ENCODE measurements around the gene NHLRC2. TPM values are rescaled to one million over a fixed set of nuclear protein-coding genes. Genes with fewer than 3 reads are reported as not detected.
A peak's percentile ranks its signal among the peaks of the same experiment; 100 is the strongest.

NHLRC2 gene
- total and polyA plus RNA-seq, 2 of the 13 experiments (the other 11 are each of a cell fraction or from before 2014, with no cell fraction given), result 7.6 to 12.7 TPM

DNA sequence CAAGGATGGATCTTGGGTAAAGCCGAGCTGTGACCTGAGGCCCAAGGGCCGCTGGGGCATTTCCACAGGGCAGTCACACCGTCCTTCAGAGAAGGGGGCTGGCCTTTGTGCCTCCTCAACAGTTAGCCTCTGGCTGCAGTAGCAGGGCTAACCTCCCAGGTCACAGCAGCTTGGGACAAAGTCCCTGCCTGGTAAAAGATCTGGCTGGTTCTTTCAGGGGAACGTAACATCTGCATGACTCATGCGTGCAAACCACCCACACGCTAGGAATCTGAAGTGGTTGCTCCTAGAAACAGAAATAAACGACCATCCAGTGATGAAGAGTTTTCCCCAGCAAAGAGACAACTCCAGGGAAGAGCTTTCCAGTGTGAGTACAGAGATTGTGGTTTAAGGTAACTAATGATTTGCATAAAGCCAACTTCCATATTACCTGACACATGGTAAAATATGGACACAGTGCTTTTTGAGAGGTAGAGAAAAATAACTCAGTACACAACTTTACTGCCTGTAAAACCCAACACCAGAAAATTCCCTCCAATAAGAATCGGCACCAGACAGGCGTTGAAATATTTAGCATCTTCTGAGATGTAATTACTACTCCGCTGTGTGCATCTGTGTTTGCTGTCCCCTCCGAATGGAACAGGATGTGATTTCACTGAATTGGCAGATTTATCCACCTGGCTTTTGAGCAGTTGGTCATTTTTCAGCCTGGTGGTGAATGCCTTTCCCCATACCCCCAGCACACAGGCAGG, 104.3 kb downstream of the NHLRC2 start (continued):
- TF ChIP-seq, protein P1, sequence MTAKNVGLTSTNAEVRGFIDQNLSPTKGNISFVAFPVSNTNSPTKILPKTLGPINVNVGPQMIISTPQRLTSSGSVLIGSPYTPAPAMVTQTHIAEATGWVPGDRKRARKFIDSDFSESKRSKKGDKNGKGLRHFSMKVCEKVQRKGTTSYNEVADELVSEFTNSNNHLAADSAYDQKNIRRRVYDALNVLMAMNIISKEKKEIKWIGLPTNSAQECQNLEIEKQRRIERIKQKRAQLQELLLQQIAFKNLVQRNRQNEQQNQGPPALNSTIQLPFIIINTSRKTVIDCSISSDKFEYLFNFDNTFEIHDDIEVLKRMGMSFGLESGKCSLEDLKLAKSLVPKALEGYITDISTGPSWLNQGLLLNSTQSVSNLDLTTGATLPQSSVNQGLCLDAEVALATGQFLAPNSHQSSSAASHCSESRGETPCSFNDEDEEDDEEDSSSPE (CRISPR knock-in tag; IDR thresholded peaks at IDR 0.05), result no peak
- TF ChIP-seq RCOR2 (CRISPR knock-in tag; IDR thresholded peaks at IDR 0.05), result no peak
- TF ChIP-seq KAT8 (CRISPR knock-in tag; IDR thresholded peaks at IDR 0.05), result peak; percentile 68; the same call in 1 of the 2 replicates
- TF ChIP-seq ETV5 (CRISPR knock-in tag; IDR thresholded peaks at IDR 0.05; ENCODE audit: borderline replicate concordance), result no peak
- peak; percentile 86 for TF ChIP-seq HNF4A (CRISPR knock-in tag; IDR thresholded peaks at IDR 0.05)
- TF ChIP-seq, protein P2, sequence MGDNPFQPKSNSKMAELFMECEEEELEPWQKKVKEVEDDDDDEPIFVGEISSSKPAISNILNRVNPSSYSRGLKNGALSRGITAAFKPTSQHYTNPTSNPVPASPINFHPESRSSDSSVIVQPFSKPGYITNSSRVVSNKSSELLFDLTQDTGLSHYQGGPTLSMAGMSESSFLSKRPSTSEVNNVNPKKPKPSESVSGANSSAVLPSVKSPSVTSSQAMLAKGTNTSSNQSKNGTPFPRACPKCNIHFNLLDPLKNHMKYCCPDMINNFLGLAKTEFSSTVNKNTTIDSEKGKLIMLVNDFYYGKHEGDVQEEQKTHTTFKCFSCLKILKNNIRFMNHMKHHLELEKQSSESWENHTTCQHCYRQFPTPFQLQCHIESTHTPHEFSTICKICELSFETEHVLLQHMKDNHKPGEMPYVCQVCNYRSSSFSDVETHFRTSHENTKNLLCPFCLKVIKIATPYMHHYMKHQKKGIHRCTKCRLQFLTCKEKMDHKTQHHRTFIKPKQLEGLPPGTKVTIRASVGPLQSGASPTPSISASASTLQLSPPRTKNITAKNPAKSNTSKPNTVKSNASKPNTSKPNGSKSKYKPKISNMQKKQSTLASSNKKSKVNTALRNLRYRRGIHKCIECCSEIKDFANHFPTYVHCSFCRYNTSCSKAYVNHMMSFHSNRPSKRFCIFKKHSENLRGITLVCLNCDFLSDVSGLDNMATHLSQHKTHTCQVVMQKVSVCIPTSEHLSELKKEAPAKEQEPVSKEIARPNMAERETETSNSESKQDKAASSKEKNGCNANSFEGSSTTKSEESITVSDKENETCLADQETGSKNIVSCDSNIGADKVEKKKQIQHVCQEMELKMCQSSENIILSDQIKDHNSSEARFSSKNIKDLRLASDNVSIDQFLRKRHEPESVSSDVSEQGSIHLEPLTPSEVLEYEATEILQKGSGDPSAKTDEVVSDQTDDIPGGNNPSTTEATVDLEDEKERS (CRISPR knock-in tag; IDR thresholded peaks at IDR 0.05), result no peak
- no peak for TF ChIP-seq ZNF883 (CRISPR knock-in tag; IDR thresholded peaks at IDR 0.05; ENCODE audit: not compliant biosample characterization)
- TF ChIP-seq, protein P3, sequence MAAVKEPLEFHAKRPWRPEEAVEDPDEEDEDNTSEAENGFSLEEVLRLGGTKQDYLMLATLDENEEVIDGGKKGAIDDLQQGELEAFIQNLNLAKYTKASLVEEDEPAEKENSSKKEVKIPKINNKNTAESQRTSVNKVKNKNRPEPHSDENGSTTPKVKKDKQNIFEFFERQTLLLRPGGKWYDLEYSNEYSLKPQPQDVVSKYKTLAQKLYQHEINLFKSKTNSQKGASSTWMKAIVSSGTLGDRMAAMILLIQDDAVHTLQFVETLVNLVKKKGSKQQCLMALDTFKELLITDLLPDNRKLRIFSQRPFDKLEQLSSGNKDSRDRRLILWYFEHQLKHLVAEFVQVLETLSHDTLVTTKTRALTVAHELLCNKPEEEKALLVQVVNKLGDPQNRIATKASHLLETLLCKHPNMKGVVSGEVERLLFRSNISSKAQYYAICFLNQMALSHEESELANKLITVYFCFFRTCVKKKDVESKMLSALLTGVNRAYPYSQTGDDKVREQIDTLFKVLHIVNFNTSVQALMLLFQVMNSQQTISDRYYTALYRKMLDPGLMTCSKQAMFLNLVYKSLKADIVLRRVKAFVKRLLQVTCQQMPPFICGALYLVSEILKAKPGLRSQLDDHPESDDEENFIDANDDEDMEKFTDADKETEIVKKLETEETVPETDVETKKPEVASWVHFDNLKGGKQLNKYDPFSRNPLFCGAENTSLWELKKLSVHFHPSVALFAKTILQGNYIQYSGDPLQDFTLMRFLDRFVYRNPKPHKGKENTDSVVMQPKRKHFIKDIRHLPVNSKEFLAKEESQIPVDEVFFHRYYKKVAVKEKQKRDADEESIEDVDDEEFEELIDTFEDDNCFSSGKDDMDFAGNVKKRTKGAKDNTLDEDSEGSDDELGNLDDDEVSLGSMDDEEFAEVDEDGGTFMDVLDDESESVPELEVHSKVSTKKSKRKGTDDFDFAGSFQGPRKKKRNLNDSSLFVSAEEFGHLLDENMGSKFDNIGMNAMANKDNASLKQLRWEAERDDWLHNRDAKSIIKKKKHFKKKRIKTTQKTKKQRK (IDR thresholded peaks at IDR 0.05; ENCODE audit: low read length), result no peak
- TF ChIP-seq ZNF777 (CRISPR knock-in tag; IDR thresholded peaks at IDR 0.05), result no peak
- TF ChIP-seq ZSCAN29 (CRISPR knock-in tag; conservative IDR thresholded peaks at IDR 0.05), result no peak
- TF ChIP-seq, protein P4, sequence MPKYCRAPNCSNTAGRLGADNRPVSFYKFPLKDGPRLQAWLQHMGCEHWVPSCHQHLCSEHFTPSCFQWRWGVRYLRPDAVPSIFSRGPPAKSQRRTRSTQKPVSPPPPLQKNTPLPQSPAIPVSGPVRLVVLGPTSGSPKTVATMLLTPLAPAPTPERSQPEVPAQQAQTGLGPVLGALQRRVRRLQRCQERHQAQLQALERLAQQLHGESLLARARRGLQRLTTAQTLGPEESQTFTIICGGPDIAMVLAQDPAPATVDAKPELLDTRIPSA (CRISPR knock-in tag; IDR thresholded peaks at IDR 0.05; ENCODE audit: borderline replicate concordance), result no peak
- TF ChIP-seq, protein P5, sequence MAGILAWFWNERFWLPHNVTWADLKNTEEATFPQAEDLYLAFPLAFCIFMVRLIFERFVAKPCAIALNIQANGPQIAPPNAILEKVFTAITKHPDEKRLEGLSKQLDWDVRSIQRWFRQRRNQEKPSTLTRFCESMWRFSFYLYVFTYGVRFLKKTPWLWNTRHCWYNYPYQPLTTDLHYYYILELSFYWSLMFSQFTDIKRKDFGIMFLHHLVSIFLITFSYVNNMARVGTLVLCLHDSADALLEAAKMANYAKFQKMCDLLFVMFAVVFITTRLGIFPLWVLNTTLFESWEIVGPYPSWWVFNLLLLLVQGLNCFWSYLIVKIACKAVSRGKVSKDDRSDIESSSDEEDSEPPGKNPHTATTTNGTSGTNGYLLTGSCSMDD (CRISPR knock-in tag; IDR thresholded peaks at IDR 0.05), result no peak
- TF ChIP-seq, protein P6, sequence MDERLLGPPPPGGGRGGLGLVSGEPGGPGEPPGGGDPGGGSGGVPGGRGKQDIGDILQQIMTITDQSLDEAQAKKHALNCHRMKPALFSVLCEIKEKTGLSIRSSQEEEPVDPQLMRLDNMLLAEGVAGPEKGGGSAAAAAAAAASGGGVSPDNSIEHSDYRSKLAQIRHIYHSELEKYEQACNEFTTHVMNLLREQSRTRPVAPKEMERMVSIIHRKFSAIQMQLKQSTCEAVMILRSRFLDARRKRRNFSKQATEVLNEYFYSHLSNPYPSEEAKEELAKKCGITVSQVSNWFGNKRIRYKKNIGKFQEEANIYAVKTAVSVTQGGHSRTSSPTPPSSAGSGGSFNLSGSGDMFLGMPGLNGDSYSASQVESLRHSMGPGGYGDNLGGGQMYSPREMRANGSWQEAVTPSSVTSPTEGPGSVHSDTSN (CRISPR knock-in tag; IDR thresholded peaks at IDR 0.05), result no peak; the same call in 1 of the 2 replicates
- TF ChIP-seq LCORL (IDR thresholded peaks at IDR 0.05), result no peak
- TF ChIP-seq LCORL (CRISPR knock-in tag; IDR thresholded peaks at IDR 0.05), result peak; percentile 81
- TF ChIP-seq, protein P7, sequence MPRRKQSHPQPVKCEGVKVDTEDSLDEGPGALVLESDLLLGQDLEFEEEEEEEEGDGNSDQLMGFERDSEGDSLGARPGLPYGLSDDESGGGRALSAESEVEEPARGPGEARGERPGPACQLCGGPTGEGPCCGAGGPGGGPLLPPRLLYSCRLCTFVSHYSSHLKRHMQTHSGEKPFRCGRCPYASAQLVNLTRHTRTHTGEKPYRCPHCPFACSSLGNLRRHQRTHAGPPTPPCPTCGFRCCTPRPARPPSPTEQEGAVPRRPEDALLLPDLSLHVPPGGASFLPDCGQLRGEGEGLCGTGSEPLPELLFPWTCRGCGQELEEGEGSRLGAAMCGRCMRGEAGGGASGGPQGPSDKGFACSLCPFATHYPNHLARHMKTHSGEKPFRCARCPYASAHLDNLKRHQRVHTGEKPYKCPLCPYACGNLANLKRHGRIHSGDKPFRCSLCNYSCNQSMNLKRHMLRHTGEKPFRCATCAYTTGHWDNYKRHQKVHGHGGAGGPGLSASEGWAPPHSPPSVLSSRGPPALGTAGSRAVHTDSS (CRISPR knock-in tag; conservative IDR thresholded peaks at IDR 0.05), result no peak
- TF ChIP-seq ZSCAN9 (CRISPR knock-in tag; IDR thresholded peaks at IDR 0.05; ENCODE audit: borderline replicate concordance), result peak; percentile 61; the same call in 1 of the 2 replicates
